IMR-90 (cell line): ENCODE results near the gene CLIC4. TPM values are rescaled to one million over a fixed set of nuclear protein-coding genes. Genes with fewer than 3 reads are reported as not detected.
A peak's percentile ranks its signal among the peaks of the same experiment; 100 is the strongest.

Experiments
- ATAC-seq: fragments of 200-7000 bp; cut with Tn5 transposase; 2 replicates; pipeline ENCODE4 v1.9.1; 2020; ENCODE audit warnings: low read depth, mild to moderate bottlenecking, moderate library complexity
- Bru-seq: library from RNA; stranded (reverse); fragments of 400-500 nt; gene quantifications from one replicate; lab custom pipeline; 2021; lab: Mats Ljungman, UMichigan
- BruChase-seq, 2 experiments: library from RNA; stranded (reverse); fragments of 400-500 nt; gene quantifications; one replicate each; lab custom pipeline; 2021; lab: Mats Ljungman, UMichigan
- BruUV-seq: library from RNA; stranded (reverse); fragments of 400-500 nt; replicated peaks from 2 replicates; lab custom pipeline; 2021; lab: Mats Ljungman, UMichigan
- CTCF ChIA-PET: fragments of 300-600 bp; formaldehyde crosslinking; extraction: SDS; loops from one replicate; lab custom pipeline; 2021; ENCODE audit warnings: antibody characterized with exemption; lab: Yijun Ruan, JAX
- POLR2A ChIA-PET: fragments of 300-600 bp; sonication (Branson Sonifier 250); formaldehyde crosslinking; loops from one replicate; lab custom pipeline; 2022; ENCODE audit warnings: antibody characterized with exemption; ENCODE audit not compliant: unreplicated experiment; lab: Charles Lee
- DNase-seq: peaks from one replicate; pipeline ENCODE4 v3.0.0; 2013
- H2AFZ ChIP-seq: replicated peaks from 2 replicates; pipeline ENCODE3; 2013; ENCODE audit warnings: low read length, mild to moderate bottlenecking; ENCODE audit not compliant: poor library complexity
- H2AK5ac ChIP-seq: 2 replicates; pipeline ENCODE4 v1.6.1; 2013; ENCODE audit warnings: low read depth, low read length, inconsistent platforms
- H2AK9ac ChIP-seq: replicated peaks from 2 replicates; pipeline ENCODE3; 2013; ENCODE audit warnings: mild to moderate bottlenecking, low read depth, low read length, moderate library complexity; ENCODE audit not compliant: poor library complexity
- H2BK120ac ChIP-seq: 2 replicates; pipeline ENCODE4 v1.6.1; 2013; ENCODE audit warnings: low read depth, low read length, inconsistent platforms
- H2BK15ac ChIP-seq: 3 replicates; pipeline ENCODE4 v1.6.1; 2013; ENCODE audit warnings: low read depth, low read length, inconsistent platforms
- H2BK20ac ChIP-seq: 2 replicates; pipeline ENCODE4 v1.6.1; 2013; ENCODE audit warnings: low read depth, mild to moderate bottlenecking, inconsistent platforms, low read length, moderate library complexity
- H2BK5ac ChIP-seq: 2 replicates; pipeline ENCODE4 v1.6.1; 2013; ENCODE audit warnings: mild to moderate bottlenecking, low read depth, low read length, inconsistent platforms; ENCODE audit not compliant: poor library complexity, severe bottlenecking
- H3K14ac ChIP-seq: replicated peaks from 2 replicates; pipeline ENCODE4 v1.6.1; 2013; ENCODE audit warnings: low read depth, low read length, inconsistent platforms
- H3K18ac ChIP-seq: 2 replicates; pipeline ENCODE4 v1.6.1; 2013; ENCODE audit warnings: low read depth, low read length, control low read depth
- H3K23ac ChIP-seq: 2 replicates; pipeline ENCODE4 v1.6.1; 2013; ENCODE audit warnings: low read depth, low read length, inconsistent platforms
- H3K27ac ChIP-seq: 2 replicates; pipeline ENCODE4 v1.5.1; 2013; ENCODE audit warnings: mild to moderate bottlenecking, control low read depth, low read length; ENCODE audit not compliant: insufficient read depth
- H3K27me3 ChIP-seq: 2 replicates; pipeline ENCODE4 v1.6.1; 2013; ENCODE audit warnings: low read length; ENCODE audit not compliant: control insufficient read depth, insufficient read depth
- H3K36me3 ChIP-seq: 2 replicates; pipeline ENCODE4 v1.6.1; 2013; ENCODE audit warnings: low read length, mixed read lengths; ENCODE audit not compliant: control insufficient read depth, insufficient read depth
- H3K4ac ChIP-seq: 2 replicates; pipeline ENCODE4 v1.6.1; 2013; ENCODE audit warnings: low read depth, low read length, inconsistent platforms
- H3K4me1 ChIP-seq: 2 replicates; pipeline ENCODE4 v1.6.1; 2013; ENCODE audit warnings: low read length, mixed read lengths; ENCODE audit not compliant: control insufficient read depth, insufficient read depth
- H3K4me2 ChIP-seq: 2 replicates; pipeline ENCODE4 v1.6.1; 2013; ENCODE audit warnings: low read depth, mild to moderate bottlenecking, control low read depth, low read length, moderate library complexity
- H3K4me3 ChIP-seq: 2 replicates; pipeline ENCODE4 v1.5.1; 2013; ENCODE audit warnings: low read depth, mild to moderate bottlenecking, control low read depth, low read length, moderate library complexity; ENCODE audit not compliant: insufficient read depth
- H3K56ac ChIP-seq: 2 replicates; pipeline ENCODE4 v1.6.1; 2013; ENCODE audit warnings: low read length, inconsistent platforms; ENCODE audit not compliant: insufficient read depth; ENCODE audit errors: extremely low read depth
- H3K79me1 ChIP-seq, 2 experiments: 2 replicates each; pipeline ENCODE4 v1.6.1; 2013; ENCODE audit warnings: low read length in 2 of 2, inconsistent platforms in 1 of 2, low read depth in 1 of 2
- H3K9ac ChIP-seq: 2 replicates; pipeline ENCODE4 v1.6.1; 2013; ENCODE audit warnings: low read depth, low read length, control low read depth
- H3K9me1 ChIP-seq: 2 replicates; pipeline ENCODE4 v1.6.1; 2013; ENCODE audit warnings: low read length, inconsistent platforms; ENCODE audit not compliant: insufficient read depth
- H3K9me3 ChIP-seq: 2 replicates; pipeline ENCODE4 v1.6.1; 2013; ENCODE audit warnings: low read length; ENCODE audit not compliant: control insufficient read depth, insufficient read depth
- H4K20me1 ChIP-seq: 2 replicates; pipeline ENCODE4 v1.6.1; 2013; ENCODE audit warnings: low read length, inconsistent platforms; ENCODE audit not compliant: insufficient read depth
- H4K5ac ChIP-seq: 2 replicates; pipeline ENCODE4 v1.6.1; 2013; ENCODE audit warnings: mild to moderate bottlenecking, low read depth, low read length, control low read depth
- H4K8ac ChIP-seq, 2 experiments: 2 replicates each; pipeline ENCODE4 v1.6.1; 2013; ENCODE audit warnings: low read depth in 2 of 2, low read length in 2 of 2, control low read depth in 1 of 2, inconsistent platforms in 1 of 2
- H4K91ac ChIP-seq: 2 replicates; pipeline ENCODE4 v1.6.1; 2013; ENCODE audit warnings: low read depth, low read length, inconsistent platforms; ENCODE audit not compliant: insufficient read depth
- CEBPB ChIP-seq: IDR thresholded peaks from 2 replicates; pipeline ENCODE4 v1.6.1; 2012; ENCODE audit warnings: low read depth, low read length, improper control_type of control experiment
- FOS ChIP-seq: fragments of 150-350 bp; IDR thresholded peaks from 2 replicates; pipeline ENCODE4 v1.6.1; 2016; ENCODE audit warnings: low read depth, low read length
- MAFK ChIP-seq: IDR thresholded peaks from 2 replicates; pipeline ENCODE4 v1.6.1; 2012; ENCODE audit warnings: low read depth, low read length, improper control_type of control experiment
- MAZ ChIP-seq: IDR thresholded peaks from 2 replicates; pipeline ENCODE4 v1.6.1; 2012; ENCODE audit warnings: low read depth, mild to moderate bottlenecking, low read length, improper control_type of control experiment, moderate library complexity, borderline replicate concordance
- MXI1 ChIP-seq: IDR thresholded peaks from 2 replicates; pipeline ENCODE4 v1.6.1; 2012; ENCODE audit warnings: low read depth, mild to moderate bottlenecking, low read length, moderate library complexity, borderline replicate concordance
- NFE2L2 ChIP-seq: fragments of 150-350 bp; IDR thresholded peaks from 2 replicates; pipeline ENCODE4 v1.6.1; 2016; ENCODE audit warnings: low read depth, mild to moderate bottlenecking, low read length
- POLR2A ChIP-seq: IDR thresholded peaks from 2 replicates; pipeline ENCODE4 v1.6.1; 2012; ENCODE audit warnings: mild to moderate bottlenecking, low read depth, low read length
- RAD21 ChIP-seq: IDR thresholded peaks from 2 replicates; pipeline ENCODE4 v1.6.1; 2012; ENCODE audit warnings: low read length, improper control_type of control experiment
- RFX5 ChIP-seq: IDR thresholded peaks from 2 replicates; pipeline ENCODE4 v1.8.0; 2012; ENCODE audit warnings: low read depth, mild to moderate bottlenecking, low read length, moderate library complexity
- SMC3 ChIP-seq: fragments of 150-350 bp; IDR thresholded peaks from 2 replicates; pipeline ENCODE4 v1.6.1; 2016; ENCODE audit warnings: low read depth, mild to moderate bottlenecking, antibody characterized with exemption, low read length, moderate library complexity
- WGBS, 2 experiments: methylation state at CpG; one replicate each; pipeline versions ENCODE4 v1.1.5 to v1.1.7; 2013; ENCODE audit warnings: missing lambda C conversion rate in 2 of 2; ENCODE audit not compliant: insufficient read length in 1 of 2; ENCODE audit errors: extremely low coverage in 2 of 2; 5-methylcytosine and 5-hydroxymethylcytosine counted together
- dilution Hi-C: fragments of 300-500 bp; cut with HindIII; formaldehyde crosslinking; loops from one replicate; pipeline ENCODE4 v1.14.3; 2018; ENCODE audit warnings: low sequenced_read_pairs; ENCODE audit not compliant: unreplicated experiment
- in situ Hi-C: fragments of 300-500 bp; cut with MboI; formaldehyde crosslinking; loops from 3 replicates; pipeline ENCODE4 v1.14.3; 2019; ENCODE audit warnings: low sequenced_read_pairs, inconsistent platforms, mixed read lengths
- intact Hi-C: fragments of 100-400 bp; cut with micrococcal nuclease; formaldehyde crosslinking; loops from 2 replicates; pipeline ENCODE4 v1.10.0; 2022
- long read RNA-seq: library from polyadenylated mRNA; unstranded; transcript quantifications from one replicate; pipeline ENCODE4 v2.0.0, GENCODE V29; 2021; ENCODE audit not compliant: unreplicated experiment
- polyA plus RNA-seq, 3 experiments: library from polyadenylated mRNA; depleted of rRNA; stranded (reverse); fragments of >200 nt; gene quantifications; 2 replicates each; pipeline ENCODE4 v1.2.3, GENCODE V29; 2012; ENCODE audit warnings: low replicate concordance in 1 of 3
- total RNA-seq: library from RNA; depleted of rRNA; stranded (reverse); fragments of >200 nt; gene quantifications from 2 replicates; pipeline ENCODE4 v1.2.3, GENCODE V29; 2012; rRNA removed
- TF ChIP-seq, protein P1 (sequence below): fragments of 150-350 bp; IDR thresholded peaks from 2 replicates; pipeline ENCODE4 v1.6.1; 2017; ENCODE audit warnings: mild to moderate bottlenecking, antibody characterized with exemption, low read length, low read depth
- TF ChIP-seq, protein P2 (sequence below): conservative IDR thresholded peaks from 2 replicates; pipeline ENCODE4 v1.5.1; 2012; ENCODE audit warnings: mild to moderate bottlenecking, low read depth, low read length, improper control_type of control experiment

The CLIC4 gene
- total RNA-seq (392 and 524 TPM in 2 replicates), polyA plus RNA-seq (2012; rRNA removed) (194 and 242 TPM in 2 replicates), Bru-seq, nascent RNA (percentile 98 among the genes with signal in this experiment), BruChase-seq, experiment 1, labeled RNA remaining after a 6-hour chase (percentile 99 among the genes with signal in this experiment), BruChase-seq, experiment 2, labeled RNA remaining after a 2-hour chase (percentile 96 among the genes with signal in this experiment)
- 181 and 264 TPM in 2 replicates for polyA plus RNA-seq (2012; cell fraction: cytosol; rRNA removed)
- 149 and 183 TPM in 2 replicates for polyA plus RNA-seq (2012; cell fraction: nucleus; rRNA removed; ENCODE audit: low replicate concordance)
- long read RNA-seq, full-length matches to known transcripts = 761 of 873 reads
- long read RNA-seq, partial matches to known transcripts = 95 of 873 reads
- long read RNA-seq, other reads (novel, unspliced or antisense) = 17 of 873 reads

DNA sequence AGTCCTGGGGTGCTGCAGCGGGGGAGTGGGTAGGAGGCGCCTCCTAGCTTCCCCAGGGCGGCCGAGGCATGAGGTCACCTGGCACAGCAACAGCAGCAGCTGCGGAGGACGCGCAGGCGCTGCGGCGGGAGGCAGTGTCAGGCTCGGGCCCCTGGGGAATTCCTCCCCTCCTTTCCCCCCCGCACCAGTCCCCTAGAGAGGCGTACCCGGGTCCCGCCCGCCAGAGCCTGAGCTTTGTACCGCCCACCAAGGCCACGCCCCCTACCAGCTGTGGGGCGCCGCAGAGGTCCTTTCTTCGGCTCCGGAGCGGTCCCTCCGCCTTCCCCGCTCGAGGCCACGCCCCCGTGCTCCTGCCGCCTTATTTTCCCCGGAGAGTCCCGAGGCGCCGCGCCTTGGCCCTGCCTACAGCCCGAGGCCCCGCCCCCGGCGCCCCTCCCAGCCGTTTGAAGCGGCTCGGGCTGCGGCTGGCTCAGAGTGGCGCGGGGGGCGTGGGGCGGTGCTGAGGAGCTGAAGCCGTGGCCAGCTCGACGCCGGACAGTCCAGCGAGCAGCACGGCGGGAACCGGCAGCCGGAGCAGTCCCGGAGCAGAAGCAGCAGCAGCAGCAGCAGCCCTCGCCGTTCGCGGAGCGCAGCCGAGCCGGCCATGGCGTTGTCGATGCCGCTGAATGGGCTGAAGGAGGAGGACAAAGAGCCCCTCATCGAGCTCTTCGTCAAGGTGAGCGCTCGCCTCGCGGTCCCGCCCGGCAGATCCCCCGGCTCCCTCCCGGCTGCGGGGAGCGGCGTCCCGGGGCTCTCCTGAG lies at the start of gene CLIC4:
CLIC4 (plus strand) TSS at position 537 of the 800 bp plus-strand sequence; CDS start at position 644, 107 bp downstream.
- Histone ChIP-seq H3K9ac (peak within 1 kb of the TSS; percentile 94), H3K9me3 (no peaks in the 10 kb centered on the region), H4K5ac (peak within 1 kb of the TSS; percentile 86; the same call in 1 of the 2 replicates), H3K56ac (peak within 1 kb of the TSS; percentile 99), H3K4me2 (peak within 1 kb of the TSS; percentile 95), H3K23ac (peak within 1 kb of the TSS; percentile 99), H3K9me1 (peaks cover 22% of the 10 kb centered on the region), H2BK20ac (peak within 1 kb of the TSS; percentile 92), H2AFZ (peak within 1 kb of the TSS; percentile 92), H3K79me1 (peaks cover 0 to 30% of the 10 kb centered on the region in 2 experiments; a peak in 2 of 4 replicates), H3K18ac (peak within 1 kb of the TSS; percentile 69), H4K91ac (peak within 1 kb of the TSS; percentile 90), H4K8ac (peak within 1 kb of the TSS; percentile 72 to 95), H3K4ac (peak within 1 kb of the TSS; percentile 95), H3K14ac (peak within 1 kb of the TSS; percentile 99), H3K4me3 (peak within 1 kb of the TSS; percentile 79), H3K4me1 (peaks cover 29% of the 10 kb centered on the region), H3K27me3 (no peaks in the 10 kb centered on the region), H3K36me3 (peaks cover 5% of the 10 kb centered on the region; the same call in 1 of the 2 replicates), H2AK9ac (peak within 1 kb of the TSS; percentile 96), H2AK5ac (peak within 1 kb of the TSS; percentile 74), H2BK5ac (peak within 1 kb of the TSS; percentile 96), H3K27ac (peak within 1 kb of the TSS; percentile 92), H2BK15ac (peak within 1 kb of the TSS; percentile 92; the same call in 2 of the 3 replicates), H2BK120ac (peak within 1 kb of the TSS; percentile 95), H4K20me1 (peaks cover 32% of the 10 kb centered on the region)
- no TSS peak for BruUV-seq
- intact Hi-C loops = loop anchor here (10.0 kb wide), 1 partner anchor 330 kb away; the partner anchor contains the start of genes NIPAL3 and STPG1
- dilution Hi-C loops = no loop called here
- in situ Hi-C loops = loop anchor here (5.0 kb wide), 1 partner anchor 77 kb away; no protein-coding TSS in a partner anchor
- ChIA-PET CTCF (interaction anchor here (0.5 to 4.1 kb wide), 4 partner anchors 12 to 83 kb away, joined by 4 to 24 read pairs (median 4); no protein-coding TSS in a partner anchor), POLR2A (interaction anchor here (0.5 to 1.0 kb wide), 8 partner anchors 9 to 496 kb away, joined by 3 to 18 read pairs (median 4); no protein-coding TSS in a partner anchor)
- ATAC-seq = peak; percentile 89
- peak; percentile 99 for DNase-seq
- WGBS, 2 experiments = 0% methylated on average over 39 of the region's 80 CpGs; no CpG with 5 or more reads in 1 of the 2 experiments
- TF ChIP-seq, protein P1, sequence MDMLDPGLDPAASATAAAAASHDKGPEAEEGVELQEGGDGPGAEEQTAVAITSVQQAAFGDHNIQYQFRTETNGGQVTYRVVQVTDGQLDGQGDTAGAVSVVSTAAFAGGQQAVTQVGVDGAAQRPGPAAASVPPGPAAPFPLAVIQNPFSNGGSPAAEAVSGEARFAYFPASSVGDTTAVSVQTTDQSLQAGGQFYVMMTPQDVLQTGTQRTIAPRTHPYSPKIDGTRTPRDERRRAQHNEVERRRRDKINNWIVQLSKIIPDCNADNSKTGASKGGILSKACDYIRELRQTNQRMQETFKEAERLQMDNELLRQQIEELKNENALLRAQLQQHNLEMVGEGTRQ = peak; percentile 53
- TF ChIP-seq MAFK (no peak), SMC3 (peak; percentile 30), FOS (peak; percentile 17; the same call in 1 of the 2 replicates), MXI1 (peak; percentile 92), CEBPB (no peak), NFE2L2 (no peak), MAZ (peak; percentile 83; the same call in 1 of the 2 replicates), RAD21 (peak; percentile 39), POLR2A (peak; percentile 99), RFX5 (no peak)
- TF ChIP-seq, protein P2, sequence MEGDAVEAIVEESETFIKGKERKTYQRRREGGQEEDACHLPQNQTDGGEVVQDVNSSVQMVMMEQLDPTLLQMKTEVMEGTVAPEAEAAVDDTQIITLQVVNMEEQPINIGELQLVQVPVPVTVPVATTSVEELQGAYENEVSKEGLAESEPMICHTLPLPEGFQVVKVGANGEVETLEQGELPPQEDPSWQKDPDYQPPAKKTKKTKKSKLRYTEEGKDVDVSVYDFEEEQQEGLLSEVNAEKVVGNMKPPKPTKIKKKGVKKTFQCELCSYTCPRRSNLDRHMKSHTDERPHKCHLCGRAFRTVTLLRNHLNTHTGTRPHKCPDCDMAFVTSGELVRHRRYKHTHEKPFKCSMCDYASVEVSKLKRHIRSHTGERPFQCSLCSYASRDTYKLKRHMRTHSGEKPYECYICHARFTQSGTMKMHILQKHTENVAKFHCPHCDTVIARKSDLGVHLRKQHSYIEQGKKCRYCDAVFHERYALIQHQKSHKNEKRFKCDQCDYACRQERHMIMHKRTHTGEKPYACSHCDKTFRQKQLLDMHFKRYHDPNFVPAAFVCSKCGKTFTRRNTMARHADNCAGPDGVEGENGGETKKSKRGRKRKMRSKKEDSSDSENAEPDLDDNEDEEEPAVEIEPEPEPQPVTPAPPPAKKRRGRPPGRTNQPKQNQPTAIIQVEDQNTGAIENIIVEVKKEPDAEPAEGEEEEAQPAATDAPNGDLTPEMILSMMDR = peak; percentile 46
